K562 (cell line): ENCODE measurements around the gene ABHD14A. TPM values are rescaled to one million over a fixed set of nuclear protein-coding genes. Genes with fewer than 3 reads are reported as not detected.
A peak's percentile ranks its signal among the peaks of the same experiment; 100 is the strongest.

Experiments
- BRD4 ChIP-seq: fragments of 200-600 bp; sonication (generic); IDR thresholded peaks from 2 replicates; pipeline ENCODE4 v1.6.1; 2017; ENCODE audit warnings: inconsistent platforms
- CHD2 ChIP-seq: IDR thresholded peaks from 2 replicates; pipeline ENCODE4 v1.6.1; 2011; ENCODE audit warnings: low read depth, low read length
- EHMT2 ChIP-seq: fragments of 450-650 bp; IDR thresholded peaks from 2 replicates; pipeline ENCODE4 v1.6.1; 2018; ENCODE audit warnings: antibody characterized with exemption
- MYBL2 ChIP-seq, 2 experiments: fragments of 450-650 bp in 1 of 2; sonication (generic) in 1 of 2; formaldehyde crosslinking in 1 of 2; IDR thresholded peaks; 2 replicates each; pipeline versions ENCODE4 v1.6.1 to v1.8.1; 2017 to 2022; ENCODE audit warnings: borderline replicate concordance in 1 of 2, inconsistent platforms in 1 of 2, low read depth in 1 of 2, mild to moderate bottlenecking in 1 of 2, missing genetic modification reagents in 1 of 2, moderate library complexity in 1 of 2
- NCOA1 ChIP-seq: fragments of 450-650 bp; IDR thresholded peaks from 2 replicates; pipeline ENCODE4 v1.6.1; 2016; ENCODE audit warnings: low read depth
- PHF20 ChIP-seq: fragments of 450-650 bp; IDR thresholded peaks from 2 replicates; pipeline ENCODE4 v1.6.1; 2018; ENCODE audit not compliant: partially characterized antibody
- POLR2G ChIP-seq: fragments of 200-400 bp; formaldehyde crosslinking; IDR thresholded peaks from 2 replicates; pipeline ENCODE4 v1.6.1; 2017; ENCODE audit warnings: low read depth, mild to moderate bottlenecking, antibody characterized with exemption, low read length, moderate library complexity
- TBP ChIP-seq: optimal IDR thresholded peaks from 2 replicates; pipeline ENCODE3; 2011; ENCODE audit warnings: low read depth, low read length, improper control_type of control experiment
- TRIM24 ChIP-seq, 2 experiments: fragments of 450-650 bp; IDR thresholded peaks; 2 replicates each; pipeline ENCODE4 v1.6.1; 2016
- ZNF347 ChIP-seq: fragments of 450-650 bp; formaldehyde crosslinking; IDR thresholded peaks from 2 replicates; pipeline ENCODE4 v1.4.0; 2020; ENCODE audit warnings: low read depth, mild to moderate bottlenecking, moderate library complexity
- ZSCAN29 ChIP-seq: fragments of 450-650 bp; IDR thresholded peaks from 2 replicates; pipeline ENCODE4 v1.6.1; 2017
- polyA plus RNA-seq, 8 experiments: library from polyadenylated mRNA; depleted of rRNA in 4 of 8; stranded (reverse) in 5 of 8; unstranded in 3 of 8; fragments of >200 nt; fragmentation: Nextera tagmentation in 2 of 8; fragmentation: Illumina TruSeq in 1 of 8; extraction: Ambion mirVana in 2 of 8; extraction: Trizol in 1 of 8; gene quantifications; 2 replicates each; pipeline versions ENCODE4 v1.2.1 to v1.2.3, GENCODE V29; 2011 to 2014; ENCODE audit warnings: inconsistent platforms in 1 of 8, missing spikeins in 1 of 8
- total RNA-seq, 7 experiments: library from RNA; depleted of rRNA in 6 of 7; stranded (reverse); fragments of >200 nt in 6 of 7; fragmentation: Illumina TruSeq in 2 of 7; extraction: Trizol in 2 of 7; gene quantifications; 2 replicates each; pipeline versions ENCODE4 v1.2.1 to v1.2.3, GENCODE V29; 2011 to 2021; ENCODE audit warnings: low replicate concordance in 1 of 7
- TF ChIP-seq, protein P1 (sequence below): fragments of 250-450 bp; sonication (Bioruptor Pico); IDR thresholded peaks from 2 replicates; pipeline ENCODE4 v1.8.0; 2021; ENCODE audit warnings: borderline replicate concordance, mild to moderate bottlenecking, moderate library complexity; ENCODE audit not compliant: poor library complexity, severe bottlenecking
- TF ChIP-seq, protein P2 (sequence below): sonication (generic); formaldehyde crosslinking; IDR thresholded peaks from 2 replicates; pipeline ENCODE4 v1.8.1; 2023; ENCODE audit warnings: mild to moderate bottlenecking, missing genetic modification reagents
- TF ChIP-seq, protein P3 (sequence below): fragments of 250-450 bp; sonication (Bioruptor Pico); IDR thresholded peaks from 2 replicates; pipeline ENCODE4 v1.8.0; 2022; ENCODE audit warnings: inconsistent platforms
- TF ChIP-seq, protein P4 (sequence below): sonication (generic); formaldehyde crosslinking; IDR thresholded peaks from 2 replicates; pipeline ENCODE4 v1.8.1; 2023; ENCODE audit warnings: mild to moderate bottlenecking, missing genetic modification reagents
- TF ChIP-seq, protein P5 (sequence below): IDR thresholded peaks from 2 replicates; pipeline ENCODE4 v1.6.1; 2012; ENCODE audit warnings: low read depth, low read length, improper control_type of control experiment, borderline replicate concordance

Gene ABHD14A
- total and polyA plus RNA-seq, 9 of the 15 experiments (the other 6 are each of a cell fraction or from before 2014, with no cell fraction given), result 0.90 to 10.5 (median 8.3) TPM

DNA sequence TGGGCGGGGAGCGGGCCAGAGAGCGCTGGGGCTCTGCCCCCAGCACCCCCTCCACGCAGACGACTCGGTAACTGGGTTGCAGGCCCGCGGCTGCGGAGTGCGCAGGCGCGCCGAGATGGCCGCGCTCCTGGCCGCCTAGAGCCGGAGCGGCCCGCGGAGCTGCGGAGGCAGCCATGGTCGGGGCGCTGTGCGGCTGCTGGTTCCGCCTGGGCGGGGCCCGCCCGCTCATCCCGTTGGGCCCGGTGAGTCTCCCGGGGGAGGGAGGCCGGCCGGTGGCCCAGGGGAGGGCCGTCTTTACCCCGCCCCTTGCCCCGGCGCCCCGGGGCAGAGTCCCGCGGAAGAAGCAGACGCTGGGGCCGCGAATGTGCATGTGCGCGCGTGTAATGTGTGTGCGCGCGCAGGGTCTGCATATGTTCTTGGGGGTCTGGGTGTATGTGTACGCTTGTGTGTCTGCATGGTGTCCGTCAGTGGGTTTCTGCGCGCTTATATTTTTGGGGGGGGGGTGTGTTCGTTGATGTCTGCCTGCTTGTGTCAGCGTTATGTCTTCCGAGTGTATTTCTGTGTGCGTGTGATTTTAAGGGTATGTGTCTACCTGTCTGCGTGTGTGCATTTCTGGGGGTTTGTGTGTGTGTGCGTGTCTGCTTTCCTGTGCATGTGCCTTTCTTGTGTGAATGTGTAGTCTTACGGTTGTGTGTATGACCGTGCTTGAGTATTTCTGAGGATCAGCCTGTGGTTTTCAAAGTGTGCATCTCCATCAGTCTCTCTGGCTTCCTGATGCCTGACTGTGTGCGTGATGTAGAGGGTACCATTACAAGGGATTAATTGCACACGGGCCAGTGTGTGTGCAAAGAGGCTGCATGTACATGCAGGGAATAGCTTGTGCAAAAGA is at the start of gene ABHD14A (continued):
- peak; percentile 29 for TF ChIP-seq PHF20
- no peak for TF ChIP-seq BRD4
- TF ChIP-seq, protein P1, sequence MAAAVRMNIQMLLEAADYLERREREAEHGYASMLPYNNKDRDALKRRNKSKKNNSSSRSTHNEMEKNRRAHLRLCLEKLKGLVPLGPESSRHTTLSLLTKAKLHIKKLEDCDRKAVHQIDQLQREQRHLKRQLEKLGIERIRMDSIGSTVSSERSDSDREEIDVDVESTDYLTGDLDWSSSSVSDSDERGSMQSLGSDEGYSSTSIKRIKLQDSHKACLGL, result no peak
- TF ChIP-seq, protein P2, sequence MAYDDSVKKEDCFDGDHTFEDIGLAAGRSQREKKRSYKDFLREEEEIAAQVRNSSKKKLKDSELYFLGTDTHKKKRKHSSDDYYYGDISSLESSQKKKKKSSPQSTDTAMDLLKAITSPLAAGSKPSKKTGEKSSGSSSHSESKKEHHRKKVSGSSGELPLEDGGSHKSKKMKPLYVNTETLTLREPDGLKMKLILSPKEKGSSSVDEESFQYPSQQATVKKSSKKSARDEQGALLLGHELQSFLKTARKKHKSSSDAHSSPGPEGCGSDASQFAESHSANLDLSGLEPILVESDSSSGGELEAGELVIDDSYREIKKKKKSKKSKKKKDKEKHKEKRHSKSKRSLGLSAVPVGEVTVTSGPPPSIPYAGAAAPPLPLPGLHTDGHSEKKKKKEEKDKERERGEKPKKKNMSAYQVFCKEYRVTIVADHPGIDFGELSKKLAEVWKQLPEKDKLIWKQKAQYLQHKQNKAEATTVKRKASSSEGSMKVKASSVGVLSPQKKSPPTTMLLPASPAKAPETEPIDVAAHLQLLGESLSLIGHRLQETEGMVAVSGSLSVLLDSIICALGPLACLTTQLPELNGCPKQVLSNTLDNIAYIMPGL (CRISPR knock-in tag), result no peak
- no peak for TF ChIP-seq ZNF347
- no peak for TF ChIP-seq ZSCAN29
- TF ChIP-seq EHMT2, result peak; percentile 19; the same call in 1 of the 2 replicates
- TF ChIP-seq CHD2, result no peak
- TF ChIP-seq MYBL2 (IDR thresholded peaks at IDR 0.05; ENCODE audit: low read depth), result no peak
- no peak for TF ChIP-seq MYBL2 (CRISPR knock-in tag; IDR thresholded peaks at IDR 0.05; ENCODE audit: borderline replicate concordance)
- no peak for TF ChIP-seq NCOA1
- peak; percentile 36 for TF ChIP-seq TBP
- no peak for TF ChIP-seq TRIM24 (IDR thresholded peaks at IDR 0.05)
- TF ChIP-seq, protein P3, sequence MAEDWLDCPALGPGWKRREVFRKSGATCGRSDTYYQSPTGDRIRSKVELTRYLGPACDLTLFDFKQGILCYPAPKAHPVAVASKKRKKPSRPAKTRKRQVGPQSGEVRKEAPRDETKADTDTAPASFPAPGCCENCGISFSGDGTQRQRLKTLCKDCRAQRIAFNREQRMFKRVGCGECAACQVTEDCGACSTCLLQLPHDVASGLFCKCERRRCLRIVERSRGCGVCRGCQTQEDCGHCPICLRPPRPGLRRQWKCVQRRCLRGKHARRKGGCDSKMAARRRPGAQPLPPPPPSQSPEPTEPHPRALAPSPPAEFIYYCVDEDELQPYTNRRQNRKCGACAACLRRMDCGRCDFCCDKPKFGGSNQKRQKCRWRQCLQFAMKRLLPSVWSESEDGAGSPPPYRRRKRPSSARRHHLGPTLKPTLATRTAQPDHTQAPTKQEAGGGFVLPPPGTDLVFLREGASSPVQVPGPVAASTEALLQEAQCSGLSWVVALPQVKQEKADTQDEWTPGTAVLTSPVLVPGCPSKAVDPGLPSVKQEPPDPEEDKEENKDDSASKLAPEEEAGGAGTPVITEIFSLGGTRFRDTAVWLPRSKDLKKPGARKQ (CRISPR knock-in tag), result no peak
- peak; percentile 92 for TF ChIP-seq POLR2G
- TF ChIP-seq, protein P4, sequence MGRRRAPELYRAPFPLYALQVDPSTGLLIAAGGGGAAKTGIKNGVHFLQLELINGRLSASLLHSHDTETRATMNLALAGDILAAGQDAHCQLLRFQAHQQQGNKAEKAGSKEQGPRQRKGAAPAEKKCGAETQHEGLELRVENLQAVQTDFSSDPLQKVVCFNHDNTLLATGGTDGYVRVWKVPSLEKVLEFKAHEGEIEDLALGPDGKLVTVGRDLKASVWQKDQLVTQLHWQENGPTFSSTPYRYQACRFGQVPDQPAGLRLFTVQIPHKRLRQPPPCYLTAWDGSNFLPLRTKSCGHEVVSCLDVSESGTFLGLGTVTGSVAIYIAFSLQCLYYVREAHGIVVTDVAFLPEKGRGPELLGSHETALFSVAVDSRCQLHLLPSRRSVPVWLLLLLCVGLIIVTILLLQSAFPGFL (CRISPR knock-in tag), result no peak
- TF ChIP-seq, protein P5, sequence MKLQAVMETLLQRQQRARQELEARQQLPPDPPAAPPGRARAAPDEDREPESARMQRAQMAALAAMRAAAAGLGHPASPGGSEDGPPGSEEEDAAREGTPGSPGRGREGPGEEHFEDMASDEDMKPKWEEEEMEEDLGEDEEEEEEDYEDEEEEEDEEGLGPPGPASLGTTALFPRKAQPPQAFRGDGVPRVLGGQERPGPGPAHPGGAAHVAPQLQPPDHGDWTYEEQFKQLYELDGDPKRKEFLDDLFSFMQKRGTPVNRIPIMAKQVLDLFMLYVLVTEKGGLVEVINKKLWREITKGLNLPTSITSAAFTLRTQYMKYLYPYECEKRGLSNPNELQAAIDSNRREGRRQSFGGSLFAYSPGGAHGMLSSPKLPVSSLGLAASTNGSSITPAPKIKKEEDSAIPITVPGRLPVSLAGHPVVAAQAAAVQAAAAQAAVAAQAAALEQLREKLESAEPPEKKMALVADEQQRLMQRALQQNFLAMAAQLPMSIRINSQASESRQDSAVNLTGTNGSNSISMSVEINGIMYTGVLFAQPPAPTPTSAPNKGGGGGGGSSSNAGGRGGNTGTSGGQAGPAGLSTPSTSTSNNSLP, result no peak
